Endothelial cell of umbilical vein (primary cell): Measurements from ENCODE around the gene VSTM4. TPM values are rescaled to one million over a fixed set of nuclear protein-coding genes. Genes with fewer than 3 reads are reported as not detected.

ENCODE experiments used
- BruUV-seq: library from RNA; stranded (reverse); fragments of 400-500 nt; replicated peaks from 2 replicates; lab custom pipeline; 2021; lab: Mats Ljungman, UMichigan
- CTCF ChIA-PET: fragments of 300-600, 350-600 bp; sonication (Branson Sonifier 250); formaldehyde crosslinking; loops from one replicate; lab custom pipeline; 2021; ENCODE audit warnings: antibody characterized with exemption, inconsistent platforms; lab: Charles Lee
- POLR2A ChIA-PET: fragments of 300-600, 350-600 bp; sonication (Branson Sonifier 250); formaldehyde crosslinking; loops from one replicate; lab custom pipeline; 2021; ENCODE audit warnings: antibody characterized with exemption, inconsistent platforms; lab: Charles Lee
- DNase-seq: peaks from one replicate; pipeline ENCODE4 v3.0.0-alpha.2; 2011; ENCODE audit warnings: low read depth, low spot score
- FAIRE-seq: peaks from 2 replicates; lab custom pipeline; 2011; peaks lifted over from hg19 to GRCh38; lab: Jason Lieb, UNC
- H2AFZ ChIP-seq: 2 replicates; pipeline ENCODE4 v1.6.0; 2012; ENCODE audit warnings: low read depth, low read length, control low read depth, inconsistent platforms
- H3K27ac ChIP-seq: 2 replicates; pipeline ENCODE4 v1.5.1; 2011; ENCODE audit warnings: low read depth, mild to moderate bottlenecking, control low read depth, low read length, moderate library complexity; ENCODE audit not compliant: insufficient read depth
- H3K27me3 ChIP-seq, 2 experiments: 2 replicates each; pipeline versions ENCODE4 v1.6.0 to v1.6.1; 2011; ENCODE audit warnings: low read length in 2 of 2, mixed read lengths in 1 of 2; ENCODE audit not compliant: control insufficient read depth in 2 of 2, insufficient read depth in 2 of 2
- H3K36me3 ChIP-seq, 2 experiments: 2 replicates in 1 of 2; 3 replicates in 1 of 2; pipeline ENCODE4 v1.5.1; 2011; ENCODE audit warnings: low read length in 2 of 2, mild to moderate bottlenecking in 1 of 2, moderate library complexity in 1 of 2; ENCODE audit not compliant: control insufficient read depth in 2 of 2, insufficient read depth in 2 of 2; ENCODE audit errors: extremely low read depth in 1 of 2
- H3K4me1 ChIP-seq: 3 replicates; pipeline ENCODE4 v1.5.1; 2011; ENCODE audit warnings: mild to moderate bottlenecking, low read length; ENCODE audit not compliant: control insufficient read depth, insufficient read depth; ENCODE audit errors: extremely low read depth
- H3K4me2 ChIP-seq: 2 replicates; pipeline ENCODE4 v1.6.1; 2011; ENCODE audit warnings: low read length, control low read depth, mixed read lengths; ENCODE audit not compliant: insufficient read depth
- H3K4me3 ChIP-seq, 3 experiments: fragments of 200-600 bp in 1 of 3; sonication (generic), shearing (Covaris generic) in 1 of 3; replicated peaks in 1 of 3; 2 replicates each; pipeline ENCODE4 v1.5.1; 2011 to 2016; ENCODE audit warnings: control low read depth in 3 of 3, low read length in 3 of 3, mild to moderate bottlenecking in 2 of 3, inconsistent platforms in 1 of 3, low read depth in 1 of 3, moderate library complexity in 1 of 3; ENCODE audit not compliant: insufficient read depth in 1 of 3
- H3K79me2 ChIP-seq: 2 replicates; pipeline ENCODE4 v1.6.0; 2012; ENCODE audit warnings: low read length, inconsistent platforms; ENCODE audit not compliant: control insufficient read depth, insufficient read depth
- H3K9ac ChIP-seq: replicated peaks from 2 replicates; pipeline ENCODE3; 2011; ENCODE audit warnings: low read length, control low read depth; ENCODE audit not compliant: insufficient read depth; ENCODE audit errors: extremely low read depth
- H3K9me1 ChIP-seq: replicated peaks from 3 replicates; pipeline ENCODE4 v1.6.0; 2011; ENCODE audit warnings: mild to moderate bottlenecking, low read length; ENCODE audit not compliant: control insufficient read depth, insufficient read depth; ENCODE audit errors: extremely low read depth
- H3K9me3 ChIP-seq: replicated peaks from 2 replicates; pipeline ENCODE4 v1.5.1; 2012; ENCODE audit warnings: low read length, inconsistent platforms; ENCODE audit not compliant: control insufficient read depth, insufficient read depth
- H4K20me1 ChIP-seq: replicated peaks from 2 replicates; pipeline ENCODE3; 2011; ENCODE audit warnings: mild to moderate bottlenecking, low read length; ENCODE audit not compliant: control insufficient read depth, insufficient read depth; ENCODE audit errors: extremely low read depth
- EZH2 ChIP-seq: IDR thresholded peaks from 2 replicates; pipeline ENCODE4 v1.6.1; 2012; ENCODE audit warnings: borderline replicate concordance, low read depth, mild to moderate bottlenecking, moderate library complexity, low read length, inconsistent platforms; ENCODE audit not compliant: severe bottlenecking
- FOS ChIP-seq: IDR thresholded peaks from 2 replicates; pipeline ENCODE4 v1.6.1; 2011; ENCODE audit warnings: mild to moderate bottlenecking, low read length, moderate library complexity, borderline replicate concordance; ENCODE audit not compliant: insufficient read depth
- GATA2 ChIP-seq: IDR thresholded peaks from 2 replicates; pipeline ENCODE4 v1.7.0; 2011; ENCODE audit warnings: low read depth, mild to moderate bottlenecking, moderate library complexity, mixed read lengths, low read length; ENCODE audit not compliant: insufficient read length, insufficient read depth
- JUN ChIP-seq: IDR thresholded peaks from 2 replicates; pipeline ENCODE4 v1.6.1; 2011; ENCODE audit warnings: borderline replicate concordance, low read depth; ENCODE audit not compliant: insufficient read length, insufficient read depth
- MYC ChIP-seq: IDR thresholded peaks from one replicate; pipeline ENCODE4 v1.6.1; 2011; ENCODE audit warnings: mild to moderate bottlenecking, low read depth, low read length
- POLR2A ChIP-seq: IDR thresholded peaks from 2 replicates; pipeline ENCODE4 v1.6.1; 2012; ENCODE audit warnings: low read depth, mild to moderate bottlenecking, control low read depth, low read length
- POLR2AphosphoS5 ChIP-seq: IDR thresholded peaks from 2 replicates; pipeline ENCODE4 v1.6.1; 2012; ENCODE audit warnings: low read depth, mild to moderate bottlenecking, control low read depth, low read length, moderate library complexity; ENCODE audit not compliant: insufficient read depth
- dilution Hi-C: fragments of 300-500 bp; cut with MboI; formaldehyde crosslinking; loops from one replicate; pipeline ENCODE4 v1.15.0; 2019; ENCODE audit warnings: low sequenced_read_pairs; ENCODE audit not compliant: extremely low pct_ligation_motif_present
- intact Hi-C: fragments of 100-400 bp; cut with micrococcal nuclease; formaldehyde crosslinking; loops from one replicate; pipeline ENCODE4 v1.10.0; 2022
- polyA plus RNA-seq, 4 experiments: library from polyadenylated mRNA; depleted of rRNA in 3 of 4; stranded (reverse) in 3 of 4; unstranded in 1 of 4; fragments of >200 nt; gene quantifications; 2 replicates each; pipeline versions ENCODE4 v1.2.1 to v1.2.3, GENCODE V29; 2011 to 2012; ENCODE audit warnings: missing spikeins in 1 of 4
- total RNA-seq: library from RNA; stranded (reverse); gene quantifications from 2 replicates; pipeline ENCODE4 v1.2.3, GENCODE V29; 2021
- TF ChIP-seq, protein P1 (sequence below), 2 donors: IDR thresholded peaks; 1 replicate in 1 of 2; 2 replicates in 1 of 2; pipeline ENCODE4 v1.5.1; 2011; ENCODE audit warnings: low read length in 2 of 2, mild to moderate bottlenecking in 2 of 2, moderate library complexity in 2 of 2, control low read depth in 1 of 2, inconsistent platforms in 1 of 2, low read depth in 1 of 2; ENCODE audit not compliant: insufficient read depth in 1 of 2; ENCODE audit errors: extremely low read depth in 1 of 2

Gene VSTM4
- total and polyA plus RNA-seq, 2 donors (not counting 3 experiments of a cell fraction or from before 2014, with no cell fraction given) = 0.07 TPM

DNA sequence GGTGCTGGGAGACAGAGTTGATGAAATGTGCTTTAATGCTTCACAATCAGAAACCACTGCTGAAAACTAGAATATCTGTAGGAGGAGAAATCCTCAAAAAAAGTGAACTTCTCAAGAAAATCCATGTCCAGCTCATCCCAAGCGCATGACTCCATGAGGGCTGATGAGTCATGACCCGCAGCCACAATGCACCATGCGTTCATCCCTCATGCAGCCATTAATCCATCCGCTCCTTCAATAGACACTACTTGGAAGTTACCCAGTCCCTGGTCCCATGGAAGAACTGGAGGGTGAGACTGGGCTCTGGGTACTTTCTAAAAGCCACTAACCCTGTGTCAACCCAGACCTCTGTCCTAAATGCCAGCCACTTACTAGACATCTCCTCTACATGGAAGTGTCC lies 48.4 kb upstream of the VSTM4 start:
- no peaks in the 10 kb centered on the region for H3K9me3 ChIP-seq
- BruUV-seq = no TSS peak
- H3K9me1 ChIP-seq = no peaks in the 10 kb centered on the region
- no peaks in the 10 kb centered on the region for H3K36me3 ChIP-seq
- FAIRE-seq (no peak), DNase-seq (no peak)
- no peak overlapping the region for H3K27ac ChIP-seq
- POLR2A ChIA-PET = no interaction called here
- no peak overlapping the region for H2AFZ ChIP-seq
- H3K9ac ChIP-seq = no peak overlapping the region
- H3K27me3 ChIP-seq = no peaks in the 10 kb centered on the region
- no peaks in the 10 kb centered on the region for H4K20me1 ChIP-seq
- dilution Hi-C loops = no loop called here
- CTCF ChIA-PET = interaction anchor here (0.8 to 2.1 kb wide), 13 partner anchors 12 to 505 kb away, joined by 3 to 49 read pairs (median 4); no protein-coding TSS in a partner anchor
- H3K4me3 ChIP-seq = no peak overlapping the region
- no peaks in the 10 kb centered on the region for H3K79me2 ChIP-seq
- no peak overlapping the region for H3K4me2 ChIP-seq
- intact Hi-C loops = loop anchor here (1.0 kb wide), 3 partner anchors 182 to 505 kb away; no protein-coding TSS in a partner anchor
- H3K4me1 ChIP-seq = no peaks in the 10 kb centered on the region
- TF ChIP-seq POLR2A (no peak), JUN (no peak), POLR2AphosphoS5 (no peak), MYC (no peak), GATA2 (no peak), FOS (no peak), EZH2 (no peak)
- TF ChIP-seq, protein P1, sequence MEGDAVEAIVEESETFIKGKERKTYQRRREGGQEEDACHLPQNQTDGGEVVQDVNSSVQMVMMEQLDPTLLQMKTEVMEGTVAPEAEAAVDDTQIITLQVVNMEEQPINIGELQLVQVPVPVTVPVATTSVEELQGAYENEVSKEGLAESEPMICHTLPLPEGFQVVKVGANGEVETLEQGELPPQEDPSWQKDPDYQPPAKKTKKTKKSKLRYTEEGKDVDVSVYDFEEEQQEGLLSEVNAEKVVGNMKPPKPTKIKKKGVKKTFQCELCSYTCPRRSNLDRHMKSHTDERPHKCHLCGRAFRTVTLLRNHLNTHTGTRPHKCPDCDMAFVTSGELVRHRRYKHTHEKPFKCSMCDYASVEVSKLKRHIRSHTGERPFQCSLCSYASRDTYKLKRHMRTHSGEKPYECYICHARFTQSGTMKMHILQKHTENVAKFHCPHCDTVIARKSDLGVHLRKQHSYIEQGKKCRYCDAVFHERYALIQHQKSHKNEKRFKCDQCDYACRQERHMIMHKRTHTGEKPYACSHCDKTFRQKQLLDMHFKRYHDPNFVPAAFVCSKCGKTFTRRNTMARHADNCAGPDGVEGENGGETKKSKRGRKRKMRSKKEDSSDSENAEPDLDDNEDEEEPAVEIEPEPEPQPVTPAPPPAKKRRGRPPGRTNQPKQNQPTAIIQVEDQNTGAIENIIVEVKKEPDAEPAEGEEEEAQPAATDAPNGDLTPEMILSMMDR (IDR thresholded peaks at IDR 0.05; ENCODE audit: extremely low read depth in 1 of 2, insufficient read depth in 1 of 2, low read depth in 1 of 2, low read length in 2 of 2) = no peak
